SK-N-SH (cell line): ENCODE results near the gene SLC2A10. TPM values are rescaled to one million over a fixed set of nuclear protein-coding genes. Genes with fewer than 3 reads are reported as not detected.

Experiments
- CTCF ChIA-PET: fragments of 300-600, 350-600 bp; formaldehyde crosslinking; extraction: SDS; loops from one replicate; lab custom pipeline; 2021; lab: Yijun Ruan, JAX
- POLR2A ChIA-PET: fragments of 350-600 bp; sonication (Branson Sonifier 250); formaldehyde crosslinking; extraction: SDS; loops from one replicate; lab custom pipeline; 2020; ENCODE audit warnings: antibody characterized with exemption, inconsistent platforms; lab: Yijun Ruan, JAX
- DNase-seq: peaks from one replicate; pipeline ENCODE4 v3.0.0; 2012
- H2AFZ ChIP-seq: fragments of 200-600 bp; sonication (generic); 2 replicates; pipeline ENCODE4 v1.8.1; 2016; ENCODE audit warnings: antibody characterized with exemption, mild to moderate bottlenecking, low read depth
- H3F3A ChIP-seq: fragments of 200-600 bp; sonication (generic); replicated peaks from 2 replicates; pipeline ENCODE3; 2016; ENCODE audit warnings: antibody characterized with exemption, mild to moderate bottlenecking; ENCODE audit not compliant: insufficient read depth
- H3K27ac ChIP-seq, 2 experiments: fragments of 200-500 bp in 1 of 2; fragments of 200-600 bp in 1 of 2; sonication (Bioruptor generic) in 1 of 2; sonication (generic), shearing (Covaris generic) in 1 of 2; 2 replicates each; pipeline versions ENCODE4 v1.5.1 to v1.6.1; 2014 to 2016; ENCODE audit warnings: low read depth in 2 of 2, inconsistent platforms in 1 of 2, low read length in 1 of 2, mild to moderate bottlenecking in 1 of 2, mixed read lengths in 1 of 2
- H3K27me3 ChIP-seq: fragments of 200-600 bp; sonication (generic), shearing (Covaris generic); 2 replicates; pipeline ENCODE4 v1.6.1; 2016; ENCODE audit warnings: mixed run types; ENCODE audit not compliant: insufficient read depth
- H3K36me3 ChIP-seq, 2 experiments: fragments of 200-500 bp in 1 of 2; fragments of 200-600 bp in 1 of 2; sonication (Bioruptor generic) in 1 of 2; sonication (generic) in 1 of 2; replicated peaks in 1 of 2; 2 replicates each; pipeline versions ENCODE3 to v1.5.1; 2014 to 2016; ENCODE audit warnings: low read length in 1 of 2, mild to moderate bottlenecking in 1 of 2; ENCODE audit not compliant: insufficient read depth in 2 of 2, control insufficient read depth in 1 of 2
- H3K4me1 ChIP-seq, 2 experiments: fragments of 200-500 bp in 1 of 2; fragments of 200-600 bp in 1 of 2; sonication (Bioruptor generic) in 1 of 2; sonication (generic), shearing (Covaris generic) in 1 of 2; 2 replicates each; pipeline versions ENCODE4 v1.5.1 to v1.6.1; 2014 to 2016; ENCODE audit warnings: low read depth in 1 of 2, low read length in 1 of 2, mixed run types in 1 of 2; ENCODE audit not compliant: insufficient read depth in 2 of 2, control insufficient read depth in 1 of 2
- H3K4me2 ChIP-seq: fragments of 200-600 bp; sonication (generic), shearing (Covaris generic); 2 replicates; pipeline ENCODE4 v1.6.1; 2017; ENCODE audit warnings: mixed run types
- H3K4me3 ChIP-seq, 2 experiments: fragments of 200-500 bp in 1 of 2; fragments of 200-600 bp in 1 of 2; sonication (Bioruptor generic) in 1 of 2; sonication (generic), shearing (Covaris generic) in 1 of 2; 2 replicates each; pipeline versions ENCODE4 v1.5.1 to v1.8.1; 2014 to 2016; ENCODE audit warnings: low read depth in 2 of 2, inconsistent platforms in 1 of 2, low read length in 1 of 2, mild to moderate bottlenecking in 1 of 2, mixed read lengths in 1 of 2, moderate library complexity in 1 of 2
- H3K79me2 ChIP-seq: fragments of 200-600 bp; sonication (generic); 2 replicates; pipeline ENCODE4 v1.8.1; 2017; ENCODE audit warnings: mild to moderate bottlenecking; ENCODE audit not compliant: insufficient read depth
- H3K9ac ChIP-seq: fragments of 200-600 bp; sonication (generic); 2 replicates; pipeline ENCODE4 v1.6.1; 2017; ENCODE audit warnings: mixed run types
- H3K9me2 ChIP-seq: fragments of 200-600 bp; sonication (generic); 2 replicates; pipeline ENCODE4 v1.6.1; 2017; ENCODE audit warnings: mixed run types
- H3K9me3 ChIP-seq: fragments of 200-600 bp; sonication (generic); 2 replicates; pipeline ENCODE4 v1.6.1; 2017; ENCODE audit warnings: mixed run types, mild to moderate bottlenecking, moderate library complexity
- H4K20me1 ChIP-seq: fragments of 200-600 bp; sonication (generic); 2 replicates; pipeline ENCODE4 v1.6.1; 2017; ENCODE audit warnings: mild to moderate bottlenecking, mixed run types; ENCODE audit not compliant: insufficient read depth
- CTCF ChIP-seq: fragments of 200-600 bp; sonication (generic); IDR thresholded peaks from 2 replicates; pipeline ENCODE4 v1.6.1; 2017; ENCODE audit warnings: antibody characterized with exemption, mild to moderate bottlenecking, moderate library complexity
- EZH2phosphoT487 ChIP-seq: fragments of 200-600 bp; sonication (generic); IDR thresholded peaks from 2 replicates; pipeline ENCODE4 v1.6.1; 2017; ENCODE audit warnings: low read depth, mixed run types, mild to moderate bottlenecking, antibody characterized with exemption, moderate library complexity, borderline replicate concordance
- FOXM1 ChIP-seq: IDR thresholded peaks from 2 replicates; pipeline ENCODE4 v1.4.0; 2012; ENCODE audit warnings: low read depth, mild to moderate bottlenecking
- GABPA ChIP-seq: IDR thresholded peaks from 2 replicates; pipeline ENCODE4 v1.4.0; 2012; ENCODE audit warnings: low read depth, mild to moderate bottlenecking
- PBX3 ChIP-seq: IDR thresholded peaks from 2 replicates; pipeline ENCODE4; 2012
- POLR2AphosphoS5 ChIP-seq: IDR thresholded peaks from 2 replicates; pipeline ENCODE4 v1.6.1; 2012; ENCODE audit warnings: low read depth, low read length
- RCOR1 ChIP-seq: fragments of 150-350 bp; IDR thresholded peaks from 2 replicates; pipeline ENCODE4 v1.6.1; 2017; ENCODE audit warnings: antibody characterized with exemption, low read length
- REST ChIP-seq: IDR thresholded peaks from 2 replicates; pipeline ENCODE4 v1.6.1; 2012; ENCODE audit warnings: mild to moderate bottlenecking, low read depth, low read length, moderate library complexity
- WGBS: methylation state at CpG from one replicate; pipeline ENCODE4 v1.1.6; 2017; ENCODE audit warnings: low lambda C conversion rate; 5-methylcytosine and 5-hydroxymethylcytosine counted together
- polyA plus RNA-seq, 3 experiments: library from polyadenylated mRNA; depleted of rRNA; stranded (reverse); fragments of >200 nt; gene quantifications; 2 replicates each; pipeline ENCODE4 v1.2.3, GENCODE V29; 2012

SLC2A10 gene
- polyA plus RNA-seq, 1 of the 3 experiments (the other 2 are of a cell fraction), result 12.6 TPM

- ChIA-PET CTCF (interaction anchor here (0.7 to 8.0 kb wide), 19 partner anchors 8 to 627 kb away, joined by 3 to 163 read pairs (median 6); no protein-coding TSS in a partner anchor), POLR2A (no interaction called here)
- H3K9me2 ChIP-seq, result no peaks in the 10 kb centered on the region
- H3K9me3 ChIP-seq, result no peaks in the 10 kb centered on the region
- no peaks in the 10 kb centered on the region for H3K36me3 ChIP-seq
- 64% methylated on average over 8 of the region's 9 CpGs for WGBS
- TF ChIP-seq EZH2phosphoT487, result no peak
- TF ChIP-seq PBX3, result no peak
- TF ChIP-seq REST, result no peak
- no peak for TF ChIP-seq CTCF
- TF ChIP-seq FOXM1, result no peak
- no peaks in the 10 kb centered on the region for H3F3A ChIP-seq
- no peak overlapping the region for H3K4me3 ChIP-seq
- no peak overlapping the region for H3K4me2 ChIP-seq
- no peak overlapping the region for H3K9ac ChIP-seq
- DNase-seq, result no peak
- no peak overlapping the region for H2AFZ ChIP-seq
- H3K27me3 ChIP-seq, result no peaks in the 10 kb centered on the region
- H3K79me2 ChIP-seq, result no peaks in the 10 kb centered on the region
- no peak overlapping the region for H3K27ac ChIP-seq
- no peaks in the 10 kb centered on the region for H3K4me1 ChIP-seq
- H4K20me1 ChIP-seq, result no peaks in the 10 kb centered on the region
These were observed 47.7 kb downstream of the SLC2A10 start for GRCh38 chr20:46757135-46757534.

GRCh38 chr20:46757754-46758678 lies 48.6 kb downstream of the SLC2A10 start:
- ChIA-PET POLR2A (no interaction called here), CTCF (interaction anchor here (0.6 to 8.0 kb wide), 27 partner anchors 9 to 935 kb away, joined by 3 to 163 read pairs (median 5); no protein-coding TSS in a partner anchor)
- Histone ChIP-seq H3K9me2 (no peaks in the 10 kb centered on the region), H3K9ac (no peak overlapping the region), H3K36me3 (no peaks in the 10 kb centered on the region), H3K27ac (no peak overlapping the region), H3F3A (no peaks in the 10 kb centered on the region), H3K9me3 (no peaks in the 10 kb centered on the region), H3K79me2 (no peaks in the 10 kb centered on the region), H3K27me3 (no peaks in the 10 kb centered on the region), H3K4me3 (peak overlapping the region in 1 of 2 experiments; percentile 14; a peak in 1 of 4 replicates), H3K4me2 (no peak overlapping the region), H4K20me1 (no peaks in the 10 kb centered on the region), H3K4me1 (no peaks in the 10 kb centered on the region), H2AFZ (no peak overlapping the region)
- 24% methylated on average over 17 of the region's 17 CpGs for WGBS
- peak; percentile 76 for DNase-seq
- peak; percentile 98 for TF ChIP-seq CTCF
- TF ChIP-seq PBX3, result no peak
- no peak for TF ChIP-seq GABPA
- no peak for TF ChIP-seq POLR2AphosphoS5
- TF ChIP-seq REST, result no peak
- TF ChIP-seq RCOR1, result no peak
